HUES6 (cell line): ENCODE measurements around the gene LY86.
"Not testable (repeated sequence)": the region's sequence is repeated elsewhere in the genome, so short reads cannot be mapped to it uniquely, and the experiment has no call there.

Experiments
- H3K27ac ChIP-seq: 2 replicates; pipeline ENCODE4 v1.7.0; 2013; ENCODE audit warnings: low read depth, mild to moderate bottlenecking, low read length, inconsistent platforms
- H3K27me3 ChIP-seq: 2 replicates; pipeline ENCODE4 v1.6.1; 2013; ENCODE audit warnings: low read length; ENCODE audit not compliant: control insufficient read depth, insufficient read depth
- H3K36me3 ChIP-seq: 2 replicates; pipeline ENCODE4 v1.6.1; 2013; ENCODE audit warnings: low read length; ENCODE audit not compliant: control insufficient read depth, insufficient read depth
- H3K4me1 ChIP-seq: 2 replicates; pipeline ENCODE4 v1.6.1; 2013; ENCODE audit warnings: low read length; ENCODE audit not compliant: control insufficient read depth, insufficient read depth
- H3K4me3 ChIP-seq: 2 replicates; pipeline ENCODE4 v1.5.1; 2013; ENCODE audit warnings: low read depth, low read length
- H3K9ac ChIP-seq: one replicate; pipeline ENCODE4 v1.6.1; 2013; ENCODE audit warnings: mild to moderate bottlenecking, low read length
- H3K9me3 ChIP-seq: 2 replicates; pipeline ENCODE4 v1.6.1; 2013; ENCODE audit warnings: low read depth, low read length; ENCODE audit not compliant: control insufficient read depth, insufficient read depth

The LY86 gene

DNA sequence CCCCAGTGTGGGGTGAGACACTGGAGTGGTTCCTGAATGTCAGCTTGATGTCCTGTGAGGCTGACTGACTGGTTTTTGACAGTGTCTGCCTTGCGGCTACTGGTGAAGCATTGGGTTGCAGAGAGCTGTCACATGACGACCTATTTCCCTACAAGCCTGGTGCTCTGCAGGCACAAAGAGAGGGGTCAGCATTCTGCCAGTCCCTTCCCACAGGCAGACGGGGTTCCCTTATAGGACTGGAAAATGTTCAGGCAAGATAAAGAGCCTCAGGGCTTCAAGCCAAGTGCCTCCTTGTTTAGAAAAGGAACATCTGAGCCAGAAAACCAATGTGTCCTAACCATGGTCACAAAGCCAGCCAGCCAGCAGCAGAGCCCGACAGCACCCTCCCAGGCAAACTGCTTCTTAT lies 11.0 kb downstream of the LY86 start:
- Histone ChIP-seq H3K9me3 (no peaks in the 10 kb centered on the region), H3K9ac (no peak overlapping the region), H3K27me3 (no peaks in the 10 kb centered on the region), H3K36me3 (no peaks in the 10 kb centered on the region), H3K4me1 (peaks cover 7% of the 10 kb centered on the region; the same call in 1 of the 2 replicates), H3K27ac (no peak overlapping the region), H3K4me3 (no peak overlapping the region)

- no peaks in the 10 kb centered on the region for H3K27me3 ChIP-seq
- H3K9me3 ChIP-seq: no peaks in the 10 kb centered on the region
- H3K4me1 ChIP-seq: peaks cover 7% of the 10 kb centered on the region; the same call in 1 of the 2 replicates
- no peaks in the 10 kb centered on the region for H3K36me3 ChIP-seq
- no peak overlapping the region for H3K4me3 ChIP-seq
- no peak overlapping the region for H3K27ac ChIP-seq
- H3K9ac ChIP-seq: no peak overlapping the region
These were observed 12.4 kb downstream of the LY86 start for GRCh38 chr6:6600875-6601274.

DNA sequence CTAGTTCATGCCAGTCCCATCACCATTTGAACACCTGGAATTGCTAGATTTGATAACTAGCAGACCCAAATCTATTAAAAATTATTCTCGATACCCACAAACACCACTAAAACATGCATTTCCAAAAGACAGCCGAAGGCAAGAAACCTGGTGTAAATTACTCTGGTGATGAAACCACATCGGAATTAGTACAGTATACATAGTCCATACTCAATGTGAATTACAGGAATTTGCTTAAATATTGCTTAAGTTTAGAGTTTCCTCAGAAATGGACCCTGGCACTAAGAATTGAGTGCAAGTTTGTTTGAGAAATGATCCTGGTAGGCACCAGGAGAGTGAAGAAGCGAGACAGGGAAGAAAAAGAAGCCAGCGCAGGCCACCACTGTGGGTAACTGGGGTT lies 13.7 kb downstream of the LY86 start:
- Histone ChIP-seq H3K9me3 (no peaks in the 10 kb centered on the region), H3K4me3 (no peak overlapping the region), H3K27ac (no peak overlapping the region), H3K4me1 (peaks cover 7% of the 10 kb centered on the region; the same call in 1 of the 2 replicates), H3K27me3 (no peaks in the 10 kb centered on the region), H3K36me3 (no peaks in the 10 kb centered on the region), H3K9ac (no peak overlapping the region)

- Histone ChIP-seq H3K36me3 (no peaks in the 10 kb centered on the region), H3K4me3 (no peak overlapping the region), H3K27me3 (no peaks in the 10 kb centered on the region), H3K9ac (no peak overlapping the region), H3K4me1 (peaks cover 7% of the 10 kb centered on the region; the same call in 1 of the 2 replicates), H3K9me3 (no peaks in the 10 kb centered on the region), H3K27ac (no peak overlapping the region)
These were observed 14.8 kb downstream of the LY86 start for GRCh38 chr6:6603317-6603716.

DNA sequence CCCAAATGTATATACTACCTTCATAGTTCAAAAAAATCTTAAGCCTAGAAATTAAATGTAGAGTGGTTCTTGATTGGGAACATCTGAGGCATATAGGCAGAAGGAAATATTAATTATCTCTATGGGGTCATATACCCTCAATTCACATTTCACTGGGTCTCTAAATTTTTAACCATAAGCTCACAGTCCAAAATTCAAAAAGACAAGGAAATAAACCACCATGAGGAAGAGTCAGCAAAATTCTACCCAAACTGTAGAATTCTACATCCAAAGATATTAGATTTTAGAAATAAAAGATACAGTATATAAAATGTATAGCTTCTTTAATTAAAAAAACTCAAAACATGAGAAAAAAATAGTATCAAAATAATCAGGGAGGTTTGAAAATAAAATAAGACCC lies 15.5 kb downstream of the LY86 start:
- H3K4me3 ChIP-seq: no peak overlapping the region
- no peaks in the 10 kb centered on the region for H3K27me3 ChIP-seq
- peaks cover 7% of the 10 kb centered on the region; the same call in 1 of the 2 replicates for H3K4me1 ChIP-seq
- H3K9ac ChIP-seq: no peak overlapping the region
- no peak overlapping the region for H3K27ac ChIP-seq
- no peaks in the 10 kb centered on the region for H3K9me3 ChIP-seq
- H3K36me3 ChIP-seq: no peaks in the 10 kb centered on the region

DNA sequence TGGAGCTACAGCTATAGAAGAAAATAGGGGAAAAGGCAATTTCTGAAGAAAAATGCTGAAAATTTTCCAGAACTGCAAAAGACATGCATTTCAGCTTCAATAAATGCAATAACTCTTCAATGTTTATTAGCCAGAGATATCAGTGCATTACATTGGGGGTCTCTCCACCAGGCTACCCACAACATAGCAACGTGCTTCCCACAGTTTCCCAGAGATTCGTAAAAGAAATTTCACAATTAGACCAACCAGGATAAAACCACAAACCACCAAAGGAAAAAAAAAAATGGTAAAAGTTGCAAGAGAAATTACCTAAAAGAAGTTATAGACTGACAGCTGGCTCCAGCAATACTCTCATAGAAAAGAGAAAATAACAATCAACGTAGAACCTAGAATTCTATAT lies 16.0 kb downstream of the LY86 start:
- H3K9me3 ChIP-seq: no peaks in the 10 kb centered on the region
- H3K36me3 ChIP-seq: no peaks in the 10 kb centered on the region
- no peak overlapping the region for H3K9ac ChIP-seq

GRCh38 chr6:6605873-6606272 lies 17.4 kb downstream of the LY86 start:
- Histone ChIP-seq H3K4me1 (peaks cover 4% of the 10 kb centered on the region; the same call in 1 of the 2 replicates), H3K27me3 (no peaks in the 10 kb centered on the region), H3K27ac (no peak overlapping the region), H3K36me3 (no peaks in the 10 kb centered on the region), H3K4me3 (no peak overlapping the region), H3K9me3 (no peaks in the 10 kb centered on the region), H3K9ac (no peak overlapping the region)

More for the DNA sequence above, 16.0 kb downstream of the LY86 start:
- Histone ChIP-seq H3K27me3 (no peaks in the 10 kb centered on the region), H3K4me1 (peaks cover 7% of the 10 kb centered on the region; the same call in 1 of the 2 replicates), H3K4me3 (no peak overlapping the region), H3K27ac (no peak overlapping the region)

DNA sequence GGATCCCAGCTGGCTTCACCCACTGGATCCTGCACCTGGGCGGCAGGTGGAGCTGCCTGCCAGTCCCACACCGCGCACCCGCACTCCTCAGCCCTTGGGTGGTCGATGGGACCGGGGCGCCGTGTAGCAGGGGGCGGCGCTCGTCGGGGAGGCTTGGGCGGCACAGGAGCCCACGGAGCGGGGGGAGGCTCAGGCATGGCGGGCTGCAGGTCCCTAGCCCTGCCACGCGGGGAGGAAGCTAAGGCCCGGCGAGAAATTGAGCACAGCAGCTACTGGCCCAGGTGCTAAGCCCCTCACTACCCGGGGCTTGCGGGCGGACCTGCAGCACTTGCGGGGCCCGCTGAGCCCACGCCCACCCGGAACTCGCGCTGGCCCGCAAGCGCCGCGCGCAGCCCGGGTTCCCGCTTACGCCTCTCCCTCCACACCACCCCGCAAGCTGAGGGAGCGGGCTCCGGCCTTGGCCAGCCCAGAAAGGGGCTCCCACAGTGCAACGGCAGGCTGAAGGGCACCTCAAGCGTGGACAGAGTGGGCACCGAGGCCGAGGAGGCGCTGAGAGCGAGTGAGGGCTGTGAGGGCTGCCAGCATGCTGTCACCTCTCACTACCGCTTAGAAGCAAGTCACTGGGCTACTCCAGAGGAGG lies 18.0 kb downstream of the LY86 start:
- H3K9me3 ChIP-seq, H3K4me3 ChIP-seq, H3K27me3 ChIP-seq, H3K4me1 ChIP-seq, H3K27ac ChIP-seq, H3K9ac ChIP-seq, H3K36me3 ChIP-seq: not testable (repeated sequence)

GRCh38 chr6:6609450-6609849 lies 20.9 kb downstream of the LY86 start:
- Histone ChIP-seq H3K4me1 (no peaks in the 10 kb centered on the region), H3K9ac (no peak overlapping the region), H3K27me3 (no peaks in the 10 kb centered on the region), H3K36me3 (no peaks in the 10 kb centered on the region), H3K4me3 (no peak overlapping the region), H3K9me3 (no peaks in the 10 kb centered on the region), H3K27ac (no peak overlapping the region)

GRCh38 chr6:6610031-6610591 lies 21.6 kb downstream of the LY86 start:
- no peaks in the 10 kb centered on the region for H3K36me3 ChIP-seq
- H3K4me3 ChIP-seq: no peak overlapping the region
- H3K9me3 ChIP-seq: no peaks in the 10 kb centered on the region
- no peak overlapping the region for H3K9ac ChIP-seq
- H3K27me3 ChIP-seq: no peaks in the 10 kb centered on the region
- H3K27ac ChIP-seq: no peak overlapping the region
- H3K4me1 ChIP-seq: no peaks in the 10 kb centered on the region

DNA sequence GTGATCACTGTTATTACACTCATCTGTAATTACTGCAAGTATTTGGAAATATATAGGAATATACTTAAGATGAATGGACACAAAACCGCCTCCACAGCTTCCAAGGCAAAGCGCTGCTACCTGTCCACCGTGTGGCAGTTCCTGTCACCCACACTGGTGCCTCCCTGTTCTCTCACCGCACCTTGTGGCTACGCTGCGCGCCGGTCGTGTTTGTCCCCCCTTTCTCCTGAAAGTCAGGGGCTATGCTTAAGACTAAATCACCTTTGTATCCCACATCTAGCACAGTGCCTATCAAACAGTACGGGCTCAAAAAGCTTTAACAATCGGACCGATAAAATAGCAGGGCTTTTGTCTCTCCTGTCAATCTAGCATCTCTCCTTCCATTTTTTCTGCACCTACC lies 23.0 kb downstream of the LY86 start:
- H3K27me3 ChIP-seq: no peaks in the 10 kb centered on the region
- no peak overlapping the region for H3K4me3 ChIP-seq
- no peaks in the 10 kb centered on the region for H3K36me3 ChIP-seq
- H3K9ac ChIP-seq: no peak overlapping the region
- H3K27ac ChIP-seq: no peak overlapping the region
- H3K9me3 ChIP-seq: no peaks in the 10 kb centered on the region
- H3K4me1 ChIP-seq: no peaks in the 10 kb centered on the region
